Right atrium auricular region (tissue), 2 donors: Measurements from ENCODE around the gene MYF5. TPM values are rescaled to one million over a fixed set of nuclear protein-coding genes. Genes with fewer than 3 reads are reported as not detected.

Experiments
- DNase-seq: peaks from one replicate; pipeline ENCODE4 v3.0.0-alpha.2; 2019; ENCODE audit warnings: low spot score
- H3K27ac ChIP-seq, 2 donors: fragments of 200-600 bp; sonication (generic); 1 replicate in 1 of 2; 2 replicates in 1 of 2; pipeline ENCODE4 v1.5.1; 2016 to 2019
- H3K27me3 ChIP-seq, 2 donors: fragments of 200-600 bp; sonication (generic); one replicate each; pipeline versions ENCODE4 v1.5.1 to v1.6.0; 2017 to 2019
- H3K36me3 ChIP-seq: fragments of 200-600 bp; sonication (generic); one replicate; pipeline ENCODE4 v1.5.1; 2016
- H3K4me1 ChIP-seq, 2 donors: fragments of 200-600 bp; sonication (generic); one replicate each; pipeline versions ENCODE4 v1.5.1 to v1.6.0; 2017 to 2019
- H3K4me3 ChIP-seq, 2 donors: fragments of 200-600 bp; sonication (generic); 1 replicate in 1 of 2; 2 replicates in 1 of 2; pipeline ENCODE4 v1.5.1; 2017 to 2019; ENCODE audit warnings: mild to moderate bottlenecking in 1 of 2, moderate library complexity in 1 of 2
- H3K9me3 ChIP-seq, 2 donors: fragments of 200-600 bp; sonication (generic); one replicate each; pipeline ENCODE4 v1.5.1; 2019
- CTCF ChIP-seq, 2 donors: fragments of 200-600 bp; sonication (generic); IDR thresholded peaks; one replicate each; pipeline ENCODE4 v1.5.1; 2019; ENCODE audit warnings: antibody characterized with exemption in 2 of 2
- total RNA-seq, 2 donors: library from RNA; depleted of rRNA; stranded (reverse); fragments of >200 nt; gene quantifications; one replicate each; pipeline ENCODE4 v1.1.0, GENCODE V29; 2016

MYF5 gene
- total RNA-seq, 2 donors from 2014 or later, result not detected

GRCh38 chr12:80702889-80703805, 13.6 kb upstream of the MYF5 start:
- H3K36me3 ChIP-seq, result no peaks in the 10 kb centered on the region
- peak overlapping the region in 1 of 2 donors; percentile 18 for H3K4me3 ChIP-seq
- no peaks in the 10 kb centered on the region for H3K27me3 ChIP-seq
- H3K4me1 ChIP-seq, result peaks cover 0 to 13% of the 10 kb centered on the region in 2 donors
- no peak for DNase-seq
- peak overlapping the region; percentile 29 to 69 for H3K27ac ChIP-seq
- no peaks in the 10 kb centered on the region for H3K9me3 ChIP-seq
- no peak for TF ChIP-seq CTCF (IDR thresholded peaks at IDR 0.05)

GRCh38 chr12:80704420-80704819, 12.3 kb upstream of the MYF5 start:
- H3K4me3 ChIP-seq, result no peak overlapping the region
- H3K36me3 ChIP-seq, result no peaks in the 10 kb centered on the region
- no peak for DNase-seq
- peaks cover 0 to 13% of the 10 kb centered on the region in 2 donors for H3K4me1 ChIP-seq
- H3K9me3 ChIP-seq, result no peaks in the 10 kb centered on the region
- H3K27ac ChIP-seq, result no peak overlapping the region
- peaks cover 0 to 4% of the 10 kb centered on the region in 2 donors for H3K27me3 ChIP-seq
- TF ChIP-seq CTCF (IDR thresholded peaks at IDR 0.05), result no peak

- H3K4me3 ChIP-seq, result peak within 1 kb of the TSS in 1 of 2 donors; percentile 19
These were observed 9.4 kb upstream of the MYF5 start, which contains the start of gene MYF6 for GRCh38 chr12:80707126-80707829. Gene MYF6, plus strand, starts transcription at chr12:80707634. Its CDS starts 86 bp downstream, at chr12:80707720.

GRCh38 chr12:80707830-80708258, 8.9 kb upstream of the MYF5 start:
- no peak for TF ChIP-seq CTCF (IDR thresholded peaks at IDR 0.05)
- peaks cover 0 to 6% of the 10 kb centered on the region in 2 donors for H3K4me1 ChIP-seq
- no peak overlapping the region for H3K27ac ChIP-seq
- peak overlapping the region in 1 of 2 donors; percentile 19 for H3K4me3 ChIP-seq
- no peak for DNase-seq
- no peaks in the 10 kb centered on the region for H3K9me3 ChIP-seq
- no peaks in the 10 kb centered on the region for H3K36me3 ChIP-seq
- peaks cover 0 to 4% of the 10 kb centered on the region in 2 donors for H3K27me3 ChIP-seq

More at GRCh38 chr12:80707126-80707829, 9.4 kb upstream of the MYF5 start, which contains the start of gene MYF6:
- DNase-seq, result no peak
- H3K36me3 ChIP-seq, result no peaks in the 10 kb centered on the region
- no peaks in the 10 kb centered on the region for H3K9me3 ChIP-seq
- no peak for TF ChIP-seq CTCF (IDR thresholded peaks at IDR 0.05)
- H3K4me1 ChIP-seq, result peaks cover 0 to 12% of the 10 kb centered on the region in 2 donors
- peaks cover 0 to 4% of the 10 kb centered on the region in 2 donors for H3K27me3 ChIP-seq
- no peak within 1 kb of the TSS for H3K27ac ChIP-seq

GRCh38 chr12:80708259-80708974, 8.3 kb upstream of the MYF5 start:
- Histone ChIP-seq H3K36me3 (no peaks in the 10 kb centered on the region), H3K4me1 (peaks cover 0 to under 1% of the 10 kb centered on the region in 2 donors), H3K27ac (no peak overlapping the region), H3K9me3 (no peaks in the 10 kb centered on the region), H3K4me3 (peak overlapping the region in 1 of 2 donors; percentile 19), H3K27me3 (peaks cover 0 to 4% of the 10 kb centered on the region in 2 donors)
- no peak for DNase-seq
- no peak for TF ChIP-seq CTCF (IDR thresholded peaks at IDR 0.05)
